ENCODE data around the gene APBB2. TPM values are rescaled to one million over a fixed set of nuclear protein-coding genes. Genes with fewer than 3 reads are reported as not detected.

Gene APBB2
- total RNA-seq, 1 donor from 2014 or later = 1.7 TPM

- Mint-ChIP-seq H3K9me3 (no peaks in the 10 kb centered on the region), H3K4me3 (no peak overlapping the region), H3K4me1 (no peaks in the 10 kb centered on the region), H3K36me3 (ENCODE audit: low read depth) (no peaks in the 10 kb centered on the region), H3K27ac (no peak overlapping the region), H3K27me3 (no peaks in the 10 kb centered on the region)
- intact Hi-C loops (cut with micrococcal nuclease) = no loop called here
- DNase-seq = no peak
Measured at GRCh38 chr4:41122775-41123174, 91.6 kb downstream of the APBB2 start.

- Mint-ChIP-seq H3K9me3 (no peaks in the 10 kb centered on the region), H3K4me1 (no peaks in the 10 kb centered on the region), H3K27me3 (no peaks in the 10 kb centered on the region), H3K4me3 (no peak overlapping the region), H3K27ac (no peak overlapping the region), H3K36me3 (ENCODE audit: low read depth) (no peaks in the 10 kb centered on the region)
- intact Hi-C loops (cut with micrococcal nuclease) = no loop called here
- no peak for DNase-seq
Measured at GRCh38 chr4:41122309-41122708, 92.0 kb downstream of the APBB2 start.

GRCh38 chr4:41121906-41122305 is 92.4 kb downstream of the APBB2 start:
- no peaks in the 10 kb centered on the region for H3K4me1 Mint-ChIP-seq
- intact Hi-C loops (cut with micrococcal nuclease) = no loop called here
- H3K4me3 Mint-ChIP-seq = no peak overlapping the region
- H3K36me3 Mint-ChIP-seq (ENCODE audit: low read depth) = no peaks in the 10 kb centered on the region
- no peaks in the 10 kb centered on the region for H3K27me3 Mint-ChIP-seq
- no peaks in the 10 kb centered on the region for H3K9me3 Mint-ChIP-seq
- no peak overlapping the region for H3K27ac Mint-ChIP-seq
- no peak for DNase-seq

- no peak for DNase-seq
- H3K27ac Mint-ChIP-seq = no peak overlapping the region
- H3K27me3 Mint-ChIP-seq = no peaks in the 10 kb centered on the region
- no peaks in the 10 kb centered on the region for H3K4me1 Mint-ChIP-seq
- peaks cover 2% of the 10 kb centered on the region for H3K9me3 Mint-ChIP-seq
- H3K4me3 Mint-ChIP-seq = no peak overlapping the region
- intact Hi-C loops (cut with micrococcal nuclease) = no loop called here
- no peaks in the 10 kb centered on the region for H3K36me3 Mint-ChIP-seq (ENCODE audit: low read depth)
Measured at GRCh38 chr4:41120297-41121217, 93.8 kb downstream of the APBB2 start.

- H3K9me3 Mint-ChIP-seq = peaks cover 7% of the 10 kb centered on the region
Measured at GRCh38 chr4:41119867-41120295, 94.5 kb downstream of the APBB2 start.

GRCh38 chr4:41111791-41112190 is 102.6 kb downstream of the APBB2 start:
- no peak overlapping the region for H3K27ac Mint-ChIP-seq
- no peaks in the 10 kb centered on the region for H3K36me3 Mint-ChIP-seq (ENCODE audit: low read depth)
- H3K9me3 Mint-ChIP-seq = peaks cover 7% of the 10 kb centered on the region
- DNase-seq = no peak
- intact Hi-C loops (cut with micrococcal nuclease) = no loop called here
- no peak overlapping the region for H3K4me3 Mint-ChIP-seq
- no peaks in the 10 kb centered on the region for H3K4me1 Mint-ChIP-seq
- no peaks in the 10 kb centered on the region for H3K27me3 Mint-ChIP-seq

More at GRCh38 chr4:41119867-41120295, 94.5 kb downstream of the APBB2 start:
- H3K4me3 Mint-ChIP-seq = no peak overlapping the region
- H3K36me3 Mint-ChIP-seq (ENCODE audit: low read depth) = no peaks in the 10 kb centered on the region
- H3K27ac Mint-ChIP-seq = no peak overlapping the region
- no peaks in the 10 kb centered on the region for H3K4me1 Mint-ChIP-seq
- no peak for DNase-seq
- intact Hi-C loops (cut with micrococcal nuclease) = no loop called here
- H3K27me3 Mint-ChIP-seq = no peaks in the 10 kb centered on the region

GRCh38 chr4:41110050-41110449 is 104.3 kb downstream of the APBB2 start:
- no peak overlapping the region for H3K4me3 Mint-ChIP-seq
- intact Hi-C loops (cut with micrococcal nuclease) = no loop called here

GRCh38 chr4:41108481-41108880 is 105.9 kb downstream of the APBB2 start:
- DNase-seq = no peak
- intact Hi-C loops (cut with micrococcal nuclease) = no loop called here
- Mint-ChIP-seq H3K4me3 (no peak overlapping the region), H3K27ac (no peak overlapping the region), H3K9me3 (no peaks in the 10 kb centered on the region), H3K4me1 (no peaks in the 10 kb centered on the region), H3K36me3 (ENCODE audit: low read depth) (no peaks in the 10 kb centered on the region), H3K27me3 (no peaks in the 10 kb centered on the region)

More at GRCh38 chr4:41110050-41110449, 104.3 kb downstream of the APBB2 start:
- DNase-seq = no peak
- Mint-ChIP-seq H3K4me1 (no peaks in the 10 kb centered on the region), H3K36me3 (ENCODE audit: low read depth) (no peaks in the 10 kb centered on the region), H3K27me3 (no peaks in the 10 kb centered on the region), H3K9me3 (no peaks in the 10 kb centered on the region), H3K27ac (no peak overlapping the region)

GRCh38 chr4:41106694-41107419 is 107.5 kb downstream of the APBB2 start:
- Mint-ChIP-seq H3K4me1 (no peaks in the 10 kb centered on the region), H3K4me3 (no peak overlapping the region), H3K36me3 (ENCODE audit: low read depth) (no peaks in the 10 kb centered on the region), H3K9me3 (no peaks in the 10 kb centered on the region), H3K27ac (no peak overlapping the region), H3K27me3 (no peaks in the 10 kb centered on the region)
- no peak for DNase-seq
- intact Hi-C loops (cut with micrococcal nuclease) = no loop called here

- Mint-ChIP-seq H3K4me1 (no peaks in the 10 kb centered on the region), H3K27me3 (no peaks in the 10 kb centered on the region), H3K9me3 (no peaks in the 10 kb centered on the region), H3K27ac (no peak overlapping the region), H3K36me3 (ENCODE audit: low read depth) (no peaks in the 10 kb centered on the region), H3K4me3 (no peak overlapping the region)
- intact Hi-C loops (cut with micrococcal nuclease) = no loop called here
- DNase-seq = no peak
Measured at GRCh38 chr4:41106081-41106480, 108.3 kb downstream of the APBB2 start.

GRCh38 chr4:41104155-41104554 is 110.2 kb downstream of the APBB2 start:
- Mint-ChIP-seq H3K27me3 (no peaks in the 10 kb centered on the region), H3K4me1 (no peaks in the 10 kb centered on the region), H3K36me3 (ENCODE audit: low read depth) (no peaks in the 10 kb centered on the region), H3K4me3 (no peak overlapping the region), H3K9me3 (no peaks in the 10 kb centered on the region), H3K27ac (no peak overlapping the region)
- intact Hi-C loops (cut with micrococcal nuclease) = no loop called here
- no peak for DNase-seq

- H3K4me3 Mint-ChIP-seq = no peak overlapping the region
- no peak overlapping the region for H3K27ac Mint-ChIP-seq
- no peaks in the 10 kb centered on the region for H3K9me3 Mint-ChIP-seq
- no peaks in the 10 kb centered on the region for H3K4me1 Mint-ChIP-seq
- no peaks in the 10 kb centered on the region for H3K27me3 Mint-ChIP-seq
- H3K36me3 Mint-ChIP-seq (ENCODE audit: low read depth) = no peaks in the 10 kb centered on the region
- no peak for DNase-seq
- intact Hi-C loops (cut with micrococcal nuclease) = no loop called here
Measured at GRCh38 chr4:41103657-41104056, 110.7 kb downstream of the APBB2 start.

GRCh38 chr4:41102414-41103092 is 111.8 kb downstream of the APBB2 start:
- H3K27me3 Mint-ChIP-seq = no peaks in the 10 kb centered on the region
- no peak overlapping the region for H3K4me3 Mint-ChIP-seq
- no peak overlapping the region for H3K27ac Mint-ChIP-seq
- no peak for DNase-seq
- no peaks in the 10 kb centered on the region for H3K9me3 Mint-ChIP-seq
- no peaks in the 10 kb centered on the region for H3K36me3 Mint-ChIP-seq (ENCODE audit: low read depth)
- no peaks in the 10 kb centered on the region for H3K4me1 Mint-ChIP-seq
- intact Hi-C loops (cut with micrococcal nuclease) = no loop called here
